Tibial artery (tissue), 4 donors: ENCODE results near the gene PHTF2.

Source experiments
- DNase-seq, 2 donors: peaks; one replicate each; pipeline ENCODE4 v3.0.0-alpha.2; 2019
- H3K27ac ChIP-seq, 2 donors: fragments of 200-600 bp; sonication (generic) in 1 of 2; 1 replicate in 1 of 2; 2 replicates in 1 of 2; pipeline ENCODE4 v1.5.1; 2018 to 2019; ENCODE audit warnings: mild to moderate bottlenecking in 1 of 2
- H3K27me3 ChIP-seq, 2 donors: fragments of 200-600 bp; sonication (generic) in 1 of 2; one replicate each; pipeline versions ENCODE4 v1.5.1 to v1.6.0; 2016 to 2019
- H3K36me3 ChIP-seq, 3 donors: fragments of 200-600 bp; sonication (generic) in 2 of 3; one replicate each; pipeline ENCODE4 v1.5.1; 2016 to 2019; ENCODE audit warnings: mild to moderate bottlenecking in 2 of 3
- H3K4me1 ChIP-seq, 4 donors: fragments of 200-600 bp; sonication (generic) in 2 of 4; 1 replicate in 3 of 4; 2 replicates in 1 of 4; pipeline ENCODE4 v1.5.1; 2016 to 2019
- H3K4me3 ChIP-seq, 2 donors: fragments of 200-600 bp; sonication (generic) in 1 of 2; 1 replicate in 1 of 2; 2 replicates in 1 of 2; pipeline ENCODE4 v1.5.1; 2018 to 2019; ENCODE audit warnings: mild to moderate bottlenecking in 2 of 2
- H3K9me3 ChIP-seq, 3 donors: fragments of 200-600 bp; sonication (generic) in 1 of 3; one replicate each; pipeline ENCODE4 v1.5.1; 2016 to 2019
- intact Hi-C: fragments of 100-400 bp; cut with DNase I; formaldehyde crosslinking; loops from one replicate; pipeline ENCODE4 v1.15.0; 2023; ENCODE audit warnings: low total_unique reads
- TF ChIP-seq, protein P1 (sequence below), 2 experiments: fragments of 200-600 bp in 1 of 2; fragments of 450-650 bp in 1 of 2; IDR thresholded peaks; one replicate each; pipeline ENCODE4 v1.5.1; 2017 to 2019; ENCODE audit warnings: antibody characterized with exemption in 2 of 2, mild to moderate bottlenecking in 1 of 2, moderate library complexity in 1 of 2

PHTF2 gene

DNA sequence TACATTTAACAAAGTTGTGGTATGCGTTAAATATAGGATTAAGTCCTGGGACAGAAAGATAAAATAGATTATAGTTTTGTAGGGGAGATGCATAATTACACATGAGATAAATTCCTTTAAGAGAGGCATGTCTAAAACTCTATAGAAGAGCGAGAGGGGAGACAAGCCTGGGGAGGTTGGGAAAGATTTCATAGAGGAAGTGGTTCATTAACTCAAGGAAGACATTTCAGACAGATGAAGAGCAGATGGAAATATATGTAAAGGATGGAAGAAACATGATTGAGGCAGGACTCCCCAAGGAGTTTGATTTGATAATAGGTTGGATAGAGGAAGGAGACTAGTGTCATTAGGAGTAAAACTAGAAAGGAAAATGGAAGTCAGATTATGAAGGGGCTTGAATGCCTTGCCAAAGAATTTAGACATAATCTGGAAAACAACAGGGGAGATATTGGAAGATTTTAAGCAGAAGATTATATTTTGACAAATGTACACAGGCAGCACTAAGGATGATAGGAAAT is 96.1 kb downstream of the PHTF2 start:
- no peak for DNase-seq
- H3K4me3 ChIP-seq: no peak overlapping the region

DNA sequence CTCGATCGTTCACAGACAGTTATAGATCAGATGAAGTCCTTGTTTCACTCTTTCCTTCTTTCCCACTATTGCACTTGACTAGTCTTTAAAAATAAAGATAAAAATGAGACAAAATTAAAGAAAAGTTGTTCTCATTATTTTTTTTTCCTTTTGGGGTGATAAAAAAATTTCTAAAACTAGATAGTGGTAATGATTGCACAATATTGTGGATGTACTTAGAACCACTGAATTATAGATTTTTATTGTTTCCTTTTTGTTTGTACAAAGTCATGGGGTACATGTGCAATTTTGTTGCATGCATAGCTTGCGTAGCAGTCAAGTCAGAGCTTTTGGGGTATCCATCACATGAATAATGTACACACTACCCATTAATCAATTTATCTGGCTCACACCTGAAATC is 97.3 kb downstream of the PHTF2 start:
- TF ChIP-seq, protein P1, sequence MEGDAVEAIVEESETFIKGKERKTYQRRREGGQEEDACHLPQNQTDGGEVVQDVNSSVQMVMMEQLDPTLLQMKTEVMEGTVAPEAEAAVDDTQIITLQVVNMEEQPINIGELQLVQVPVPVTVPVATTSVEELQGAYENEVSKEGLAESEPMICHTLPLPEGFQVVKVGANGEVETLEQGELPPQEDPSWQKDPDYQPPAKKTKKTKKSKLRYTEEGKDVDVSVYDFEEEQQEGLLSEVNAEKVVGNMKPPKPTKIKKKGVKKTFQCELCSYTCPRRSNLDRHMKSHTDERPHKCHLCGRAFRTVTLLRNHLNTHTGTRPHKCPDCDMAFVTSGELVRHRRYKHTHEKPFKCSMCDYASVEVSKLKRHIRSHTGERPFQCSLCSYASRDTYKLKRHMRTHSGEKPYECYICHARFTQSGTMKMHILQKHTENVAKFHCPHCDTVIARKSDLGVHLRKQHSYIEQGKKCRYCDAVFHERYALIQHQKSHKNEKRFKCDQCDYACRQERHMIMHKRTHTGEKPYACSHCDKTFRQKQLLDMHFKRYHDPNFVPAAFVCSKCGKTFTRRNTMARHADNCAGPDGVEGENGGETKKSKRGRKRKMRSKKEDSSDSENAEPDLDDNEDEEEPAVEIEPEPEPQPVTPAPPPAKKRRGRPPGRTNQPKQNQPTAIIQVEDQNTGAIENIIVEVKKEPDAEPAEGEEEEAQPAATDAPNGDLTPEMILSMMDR (IDR thresholded peaks at IDR 0.05): no peak
- Histone ChIP-seq H3K27me3 (no peaks in the 10 kb centered on the region), H3K9me3 (no peaks in the 10 kb centered on the region), H3K4me1 (no peaks in the 10 kb centered on the region), H3K36me3 (peaks cover 0 to 1% (median 0%) of the 10 kb centered on the region in 3 donors), H3K4me3 (no peak overlapping the region), H3K27ac (no peak overlapping the region)
- intact Hi-C loops: no loop called here
- DNase-seq: no peak

More for the DNA sequence above, 96.1 kb downstream of the PHTF2 start:
- Histone ChIP-seq H3K36me3 (no peaks in the 10 kb centered on the region), H3K27ac (no peak overlapping the region), H3K4me1 (no peaks in the 10 kb centered on the region), H3K9me3 (no peaks in the 10 kb centered on the region), H3K27me3 (no peaks in the 10 kb centered on the region)
- TF ChIP-seq, protein P1 (IDR thresholded peaks at IDR 0.05): no peak
- intact Hi-C loops: no loop called here

DNA sequence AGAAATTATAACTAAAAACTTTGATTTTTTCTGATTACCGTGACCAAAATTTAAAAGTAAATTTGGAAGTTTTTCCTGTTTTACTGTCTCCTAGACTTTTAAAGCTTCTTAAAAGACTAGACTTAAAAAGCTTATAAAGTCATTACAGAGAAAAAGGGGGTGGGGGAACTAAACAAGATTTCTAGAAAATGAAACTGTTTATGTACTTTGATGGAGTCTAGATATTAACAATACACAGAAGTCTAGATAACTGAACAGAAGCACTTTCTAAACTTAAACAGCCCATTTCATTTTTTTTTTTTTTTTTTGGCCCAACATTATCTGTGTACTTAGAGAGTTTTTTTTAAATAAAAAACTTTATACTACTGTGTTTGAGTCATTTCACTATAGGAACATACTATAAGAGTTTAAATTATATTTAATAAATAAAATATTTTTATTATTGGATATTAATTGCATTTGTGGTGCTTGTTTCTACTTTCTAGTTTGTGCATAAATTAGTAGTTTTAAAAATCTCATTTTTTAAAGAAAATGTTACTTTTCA is 98.5 kb downstream of the PHTF2 start:
- intact Hi-C loops: no loop called here
- no peak overlapping the region for H3K27ac ChIP-seq
- H3K36me3 ChIP-seq: peaks cover under 1 to 7% (median 3%) of the 10 kb centered on the region in 3 donors
- H3K27me3 ChIP-seq: no peaks in the 10 kb centered on the region
- TF ChIP-seq, protein P1 (IDR thresholded peaks at IDR 0.05): no peak
- no peak overlapping the region for H3K4me3 ChIP-seq
- H3K4me1 ChIP-seq: no peaks in the 10 kb centered on the region
- H3K9me3 ChIP-seq: no peaks in the 10 kb centered on the region
- DNase-seq: no peak

DNA sequence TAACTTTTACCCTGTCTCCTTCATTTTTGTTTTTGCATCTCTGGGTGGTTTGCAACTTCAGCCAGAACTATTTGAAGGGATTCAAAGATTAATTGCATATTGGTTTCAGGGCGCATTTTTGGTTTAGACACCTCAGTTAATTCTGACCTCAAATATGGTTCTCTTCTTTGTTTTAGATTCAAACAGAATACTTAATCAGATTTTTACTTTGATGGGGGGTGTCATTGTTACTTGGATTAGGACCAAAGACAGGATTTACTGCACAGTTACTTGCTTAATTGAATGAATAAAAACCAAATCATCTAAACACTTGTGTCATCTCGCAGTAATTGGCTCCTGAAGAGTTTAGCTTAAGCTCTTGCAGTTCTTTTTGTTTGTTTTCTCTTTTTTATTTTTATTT is 100.9 kb downstream of the PHTF2 start:
- Histone ChIP-seq H3K9me3 (no peaks in the 10 kb centered on the region), H3K4me1 (no peaks in the 10 kb centered on the region), H3K4me3 (no peak overlapping the region), H3K27ac (no peak overlapping the region), H3K27me3 (no peaks in the 10 kb centered on the region), H3K36me3 (peaks cover 3 to 10% (median 4%) of the 10 kb centered on the region in 3 donors)
- TF ChIP-seq, protein P1 (IDR thresholded peaks at IDR 0.05): no peak
- intact Hi-C loops: no loop called here
- no peak for DNase-seq

DNA sequence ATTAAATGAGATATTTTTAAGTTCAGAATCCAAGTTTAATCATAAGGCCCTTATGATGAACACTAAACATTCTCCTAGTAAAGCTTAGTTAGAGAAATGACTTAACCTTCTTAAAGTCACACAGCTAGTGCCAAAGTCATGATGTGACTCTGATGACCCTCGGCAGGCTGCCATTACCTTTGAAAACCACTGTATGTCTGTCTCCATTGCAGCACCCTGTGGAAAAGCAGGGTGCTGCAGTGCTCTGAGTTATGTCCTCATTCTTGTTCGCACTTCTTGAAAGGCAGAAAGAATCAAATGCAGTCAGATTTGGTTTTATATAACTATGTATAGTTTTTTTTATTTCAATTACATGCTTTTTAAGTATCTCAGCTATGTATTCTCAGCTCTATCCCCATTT is 105.0 kb downstream of the PHTF2 start:
- Histone ChIP-seq H3K36me3 (peaks cover 3 to 15% (median 4%) of the 10 kb centered on the region in 3 donors), H3K4me1 (no peaks in the 10 kb centered on the region), H3K27me3 (no peaks in the 10 kb centered on the region), H3K4me3 (no peak overlapping the region), H3K27ac (no peak overlapping the region), H3K9me3 (no peaks in the 10 kb centered on the region)
- DNase-seq: no peak
- intact Hi-C loops: no loop called here
- TF ChIP-seq, protein P1 (IDR thresholded peaks at IDR 0.05): no peak
